Right lobe of liver (tissue), 6 donors: ENCODE measurements around the gene ALG10. TPM values are rescaled to one million over a fixed set of nuclear protein-coding genes. Genes with fewer than 3 reads are reported as not detected.
"Not testable (repeated sequence)": the region's sequence is repeated elsewhere in the genome, so short reads cannot be mapped to it uniquely, and the experiment has no call there.

Experiments
- ATAC-seq, 4 donors: fragments of 200-7000 bp; cut with Tn5 transposase; one replicate each; pipeline ENCODE4 v1.9.1; 2020; ENCODE audit warnings: mild to moderate bottlenecking in 4 of 4, moderate library complexity in 4 of 4
- DNase-seq, 3 donors: peaks; one replicate each; pipeline ENCODE4 v3.0.0-alpha.2; 2020
- H3K27ac ChIP-seq, 3 donors: fragments of 200-600 bp; one replicate each; pipeline ENCODE4 v1.8.0; 2022
- H3K27me3 ChIP-seq, 2 donors: fragments of 200-600 bp; one replicate each; pipeline ENCODE4 v1.8.0; 2022
- H3K36me3 ChIP-seq, 4 donors: fragments of 200-600 bp; sonication (generic) in 1 of 4; one replicate each; pipeline versions ENCODE4 v1.5.1 to v1.8.0; 2017 to 2022; ENCODE audit warnings: control low read depth in 1 of 4
- H3K4me1 ChIP-seq, 4 donors: fragments of 200-600 bp; sonication (generic) in 1 of 4; one replicate each; pipeline versions ENCODE4 v1.5.1 to v1.8.0; 2017 to 2022; ENCODE audit warnings: control low read depth in 1 of 4
- H3K4me3 ChIP-seq, 3 donors: fragments of 200-600 bp; one replicate each; pipeline ENCODE4 v1.8.0; 2022
- H3K9me3 ChIP-seq, 4 donors: fragments of 200-600 bp; sonication (generic) in 1 of 4; one replicate each; pipeline versions ENCODE4 v1.5.1 to v1.8.0; 2017 to 2022; ENCODE audit warnings: control low read depth in 1 of 4
- CTCF ChIP-seq, 4 donors: fragments of 200-600 bp in 3 of 4; fragments of 450-650 bp in 1 of 4; IDR thresholded peaks; one replicate each; pipeline versions ENCODE4 v1.5.1 to v1.8.0; 2016 to 2022; ENCODE audit warnings: antibody characterized with exemption in 4 of 4, mild to moderate bottlenecking in 2 of 4
- POLR2A ChIP-seq: fragments of 450-650 bp; IDR thresholded peaks from one replicate; pipeline ENCODE4 v1.6.1; 2017; ENCODE audit warnings: antibody characterized with exemption, mild to moderate bottlenecking
- WGBS: methylation state at CpG from one replicate; pipeline ENCODE4 v1.1.6; 2018; ENCODE audit warnings: low coverage, low lambda C conversion rate; ENCODE audit not compliant: insufficient coverage; ENCODE audit errors: missing lambda C conversion rate; 5-methylcytosine and 5-hydroxymethylcytosine counted together
- intact Hi-C, 2 donors: fragments of 100-400 bp; cut with DNase I; formaldehyde crosslinking; loops; one replicate each; pipeline versions ENCODE4 v1.11.2 to v1.14.1; 2022
- total RNA-seq, 6 experiments: library from RNA; depleted of rRNA in 2 of 6; stranded (reverse); fragments of >200 nt in 2 of 6; fragmentation: NEBNext Ultra II Directional in 3 of 6; extraction: Animal tissue kit (Norgen Biotek cat#: 25700) in 3 of 6; gene quantifications; one replicate each; pipeline versions ENCODE4 v1.1.0 to v1.2.4, GENCODE V29; 2016 to 2023
- donor health status: DM: no; HTN: yes; CAD: no.
- donor health status: DM: no; HTN: no; CAD: no.
- donor health status: DM: no; HTN: no; CAD: no.
- donor health status: DM: no; HTN: yes; CAD: no.
- donor health status: DM: no; HTN: yes; CAD: no.

Gene ALG10
- total RNA-seq, 6 experiments from 2014 or later, result 3.4 to 5.9 (median 4.7) TPM

DNA sequence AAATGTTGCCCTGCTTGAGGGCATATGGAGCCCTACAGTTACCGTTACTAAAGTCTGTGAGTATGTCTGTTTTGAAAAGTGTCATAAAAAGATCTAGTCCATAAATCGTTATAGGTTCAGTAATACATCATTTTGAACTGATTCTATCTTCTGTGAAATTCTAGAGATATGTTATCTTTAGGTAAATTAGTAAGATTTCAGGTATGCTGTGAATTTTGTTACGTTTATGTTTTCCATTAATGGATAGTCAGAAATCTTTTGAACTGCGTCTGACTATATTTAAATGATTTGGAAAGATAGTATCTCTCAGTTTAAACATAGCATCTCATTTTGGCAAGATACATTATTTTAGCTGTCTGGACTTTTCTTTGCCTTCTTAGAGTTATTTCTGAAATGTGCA, 8.3 kb downstream of the ALG10 start:
- DNase-seq, result no peak
- Histone ChIP-seq H3K4me3 (no peak overlapping the region), H3K27ac (no peak overlapping the region), H3K9me3 (no peaks in the 10 kb centered on the region), H3K27me3 (no peaks in the 10 kb centered on the region), H3K4me1 (no peaks in the 10 kb centered on the region), H3K36me3 (peaks cover 0 to under 1% (median 0%) of the 10 kb centered on the region in 4 donors)
- intact Hi-C loops, result no loop called here
- WGBS, result 82% methylated on average over 4 of the region's 4 CpGs
- no peak for ATAC-seq
- TF ChIP-seq POLR2A (no peak), CTCF (IDR thresholded peaks at IDR 0.05) (no peak)

DNA sequence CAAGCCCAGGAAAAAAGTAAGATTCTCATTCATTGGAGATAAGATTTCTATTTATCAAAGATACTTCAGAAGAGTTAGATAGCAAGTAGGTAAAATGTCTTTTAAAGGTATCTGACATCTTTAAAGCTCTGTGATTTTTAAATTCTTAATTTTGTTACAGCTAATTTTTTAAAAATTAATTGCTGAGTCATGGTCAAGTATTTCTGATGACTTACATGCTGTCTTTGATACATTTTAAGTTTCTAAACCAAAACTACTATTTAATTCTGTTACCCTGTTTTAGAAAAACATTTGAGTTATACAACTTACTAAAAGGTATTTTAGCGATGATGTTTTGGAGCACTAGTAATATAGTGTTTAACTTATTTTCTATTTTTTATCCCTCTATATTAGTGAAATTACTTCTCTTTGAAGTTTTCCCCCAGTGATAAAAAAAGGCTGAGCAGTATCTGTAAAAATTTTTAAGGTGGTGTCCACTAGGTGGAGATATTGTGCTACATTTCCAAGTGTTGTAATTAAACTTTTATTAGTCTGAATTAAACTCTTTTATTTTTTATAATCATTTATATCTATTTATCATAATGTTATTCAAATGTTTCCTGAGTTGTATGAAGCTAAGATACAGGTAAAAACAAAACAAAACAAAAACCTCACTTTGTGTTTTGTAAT, 11.5 kb downstream of the ALG10 start:
- TF ChIP-seq POLR2A (no peak), CTCF (IDR thresholded peaks at IDR 0.05) (peak; percentile 27 to 68 (median 64))
- Histone ChIP-seq H3K9me3 (no peaks in the 10 kb centered on the region), H3K27me3 (no peaks in the 10 kb centered on the region), H3K36me3 (no peaks in the 10 kb centered on the region), H3K4me1 (no peaks in the 10 kb centered on the region), H3K27ac (no peak overlapping the region), H3K4me3 (no peak overlapping the region)
- WGBS, result 11% methylated on average over 1 of the region's 1 CpG
- no peak for DNase-seq
- peak in 3 of 4 donors; percentile 26 to 51 (median 42) for ATAC-seq
- intact Hi-C loops, result no loop called here

DNA sequence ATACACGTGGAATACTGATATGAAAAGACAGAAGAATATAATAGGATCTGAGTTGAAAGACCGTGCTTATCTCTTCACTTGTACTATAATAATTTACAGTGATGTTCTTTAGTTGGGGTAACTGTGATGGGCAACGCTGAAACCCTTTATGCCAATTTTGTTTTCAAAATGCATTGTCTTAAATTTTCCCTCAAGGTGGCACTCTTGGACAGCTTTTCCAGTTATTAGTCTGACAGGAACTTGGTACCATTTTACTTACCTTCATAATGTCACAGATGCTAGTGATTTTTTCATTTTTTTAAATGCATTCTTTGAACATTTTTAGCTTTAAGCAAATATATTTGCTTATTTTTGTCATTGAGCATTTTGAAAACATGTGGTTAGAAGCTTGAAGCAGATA, 16.1 kb downstream of the ALG10 start:
- H3K27ac ChIP-seq, H3K9me3 ChIP-seq, DNase-seq, H3K27me3 ChIP-seq, H3K4me3 ChIP-seq, H3K36me3 ChIP-seq, intact Hi-C loops, H3K4me1 ChIP-seq: not testable (repeated sequence)
- peak in 3 of 4 donors; percentile 23 to 40 (median 29) for TF ChIP-seq CTCF (IDR thresholded peaks at IDR 0.05)
- ATAC-seq, result peak in 1 of 4 donors; percentile 42
- WGBS, result 51% methylated on average over 3 of the region's 3 CpGs

GRCh38 chr12:34046570-34046969, 24.3 kb downstream of the ALG10 start:
- Histone ChIP-seq H3K9me3 (no peaks in the 10 kb centered on the region), H3K27ac (no peak overlapping the region), H3K36me3 (no peaks in the 10 kb centered on the region), H3K27me3 (no peaks in the 10 kb centered on the region), H3K4me1 (no peaks in the 10 kb centered on the region), H3K4me3 (no peak overlapping the region)
- no peak for ATAC-seq
- TF ChIP-seq POLR2A (no peak), CTCF (IDR thresholded peaks at IDR 0.05) (no peak)
- DNase-seq, result no peak
- intact Hi-C loops, result no loop called here

DNA sequence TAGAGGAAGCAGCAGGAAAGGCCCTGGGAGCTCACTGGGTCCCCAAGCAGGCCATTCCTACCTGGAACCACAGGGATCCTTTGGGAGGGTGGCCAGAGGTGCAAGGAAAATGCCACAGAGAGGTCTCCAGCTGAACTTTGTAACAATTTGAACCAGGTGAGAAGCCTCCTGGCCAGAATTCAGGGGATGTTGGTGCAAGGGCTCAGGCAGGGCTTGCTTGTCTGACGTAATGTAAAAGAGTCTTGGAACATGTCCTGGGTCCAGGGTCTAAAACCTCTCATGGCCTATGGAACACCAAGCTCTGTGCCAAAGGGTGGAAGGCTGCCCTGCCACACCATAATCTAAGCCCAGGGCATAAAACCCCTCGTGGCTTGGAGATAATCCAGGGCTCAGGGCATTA, 25.6 kb downstream of the ALG10 start:
- H3K36me3 ChIP-seq, H3K4me1 ChIP-seq, H3K4me3 ChIP-seq, H3K9me3 ChIP-seq, intact Hi-C loops, H3K27me3 ChIP-seq, H3K27ac ChIP-seq: not testable (repeated sequence)
- WGBS, result 25% methylated on average over 2 of the region's 2 CpGs
- DNase-seq (peak in 2 of 3 donors; percentile 49 to 61), ATAC-seq (peak in 3 of 4 donors; percentile 31 to 68 (median 38))
